GM18907 (cell line): ENCODE data around the gene PYDC1.
"Not testable (repeated sequence)": the region's sequence is repeated elsewhere in the genome, so short reads cannot be mapped to it uniquely, and the experiment has no call there.

Experiments used
- ATAC-seq: cut with Tn5 transposase; IDR thresholded peaks from one replicate; pipeline ENCODE4 v1.9.1; 2021; ENCODE audit warnings: mild to moderate bottlenecking, moderate library complexity; ENCODE audit not compliant: unreplicated experiment

Gene PYDC1

GRCh38 chr16:31196324-31197088, 20.4 kb downstream of the PYDC1 start:
- no peak for ATAC-seq

- not testable (repeated sequence) for ATAC-seq
Observed at GRCh38 chr16:31195861-31196260, 21.1 kb downstream of the PYDC1 start.

- ATAC-seq: no peak
Observed at GRCh38 chr16:31194898-31195297, 22.0 kb downstream of the PYDC1 start.

GRCh38 chr16:31193874-31194273, 23.1 kb downstream of the PYDC1 start:
- no peak for ATAC-seq

GRCh38 chr16:31192856-31193642, 23.9 kb downstream of the PYDC1 start:
- ATAC-seq: no peak

GRCh38 chr16:31191697-31192428, 25.1 kb downstream of the PYDC1 start:
- ATAC-seq: no peak

- ATAC-seq: no peak
Observed at GRCh38 chr16:31190818-31191444, 26.0 kb downstream of the PYDC1 start.

GRCh38 chr16:31190061-31190460, 26.9 kb downstream of the PYDC1 start:
- no peak for ATAC-seq

GRCh38 chr16:31189412-31189778, 27.5 kb downstream of the PYDC1 start:
- no peak for ATAC-seq

GRCh38 chr16:31188450-31189411, 28.2 kb downstream of the PYDC1 start:
- no peak for ATAC-seq

GRCh38 chr16:31187808-31188189, 29.1 kb downstream of the PYDC1 start:
- no peak for ATAC-seq

- ATAC-seq: no peak
Observed at GRCh38 chr16:31186930-31187807, 29.8 kb downstream of the PYDC1 start.

- no peak for ATAC-seq
Observed at GRCh38 chr16:31186176-31186575, 30.8 kb downstream of the PYDC1 start.

- ATAC-seq: no peak
Observed at GRCh38 chr16:31185339-31185738, 31.6 kb downstream of the PYDC1 start.

GRCh38 chr16:31184888-31185287, 32.0 kb downstream of the PYDC1 start:
- no peak for ATAC-seq

- no peak for ATAC-seq
Observed at GRCh38 chr16:31183432-31184428, 33.2 kb downstream of the PYDC1 start.

GRCh38 chr16:31182391-31182790, 34.5 kb downstream of the PYDC1 start:
- no peak for ATAC-seq
